Activated T-cell treated with anti-CD3 and anti-CD28 coated beads for 1 hour (primary cell): ENCODE data around the gene RANBP3.
"Not testable (repeated sequence)": the region's sequence is repeated elsewhere in the genome, so short reads cannot be mapped to it uniquely, and the experiment has no call there.

Experiments
- DNase-seq: peaks from one replicate; pipeline ENCODE4 v3.0.0-alpha.2; 2020; ENCODE audit warnings: low read depth

RANBP3 gene

DNA sequence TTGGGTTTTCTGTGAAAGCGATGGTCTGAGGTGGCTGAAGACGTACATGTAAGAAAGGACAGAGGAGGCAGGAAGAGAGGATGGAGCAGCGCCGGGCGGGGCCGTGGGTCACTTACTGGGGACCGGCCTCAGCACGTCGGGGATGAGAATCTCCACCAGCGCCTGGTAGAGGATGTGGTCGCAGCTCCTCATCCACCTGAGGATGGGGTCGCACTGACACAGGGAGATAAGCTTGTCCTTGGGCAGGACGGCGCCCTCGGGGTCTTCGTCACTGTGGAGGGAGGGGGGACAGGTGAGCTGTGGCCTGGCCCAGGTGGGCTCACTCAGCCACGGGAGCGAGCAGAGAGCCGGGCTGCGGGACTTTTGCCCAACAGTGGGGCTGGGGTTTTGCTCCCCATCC is 29.0 kb upstream of the RANBP3 start:
- no peak for DNase-seq

DNA sequence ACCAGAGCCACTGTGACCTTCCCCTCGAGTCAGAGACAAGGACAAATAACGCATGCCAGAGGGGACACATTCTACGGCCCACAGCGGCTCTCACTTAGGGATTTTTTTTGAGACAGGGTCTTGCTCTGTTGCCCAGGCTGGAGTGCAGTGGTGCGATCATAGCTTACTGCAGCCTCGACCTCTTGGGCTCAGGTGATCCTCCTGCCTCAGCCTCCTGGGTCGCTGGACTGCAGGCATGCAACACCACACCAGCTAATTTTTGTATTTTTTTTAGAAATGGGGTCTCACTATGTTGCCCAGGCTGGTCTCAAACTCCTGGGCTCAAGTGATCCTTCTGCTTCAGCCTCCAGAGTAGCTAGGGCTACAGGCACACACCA is 28.1 kb upstream of the RANBP3 start:
- DNase-seq: not testable (repeated sequence)

DNA sequence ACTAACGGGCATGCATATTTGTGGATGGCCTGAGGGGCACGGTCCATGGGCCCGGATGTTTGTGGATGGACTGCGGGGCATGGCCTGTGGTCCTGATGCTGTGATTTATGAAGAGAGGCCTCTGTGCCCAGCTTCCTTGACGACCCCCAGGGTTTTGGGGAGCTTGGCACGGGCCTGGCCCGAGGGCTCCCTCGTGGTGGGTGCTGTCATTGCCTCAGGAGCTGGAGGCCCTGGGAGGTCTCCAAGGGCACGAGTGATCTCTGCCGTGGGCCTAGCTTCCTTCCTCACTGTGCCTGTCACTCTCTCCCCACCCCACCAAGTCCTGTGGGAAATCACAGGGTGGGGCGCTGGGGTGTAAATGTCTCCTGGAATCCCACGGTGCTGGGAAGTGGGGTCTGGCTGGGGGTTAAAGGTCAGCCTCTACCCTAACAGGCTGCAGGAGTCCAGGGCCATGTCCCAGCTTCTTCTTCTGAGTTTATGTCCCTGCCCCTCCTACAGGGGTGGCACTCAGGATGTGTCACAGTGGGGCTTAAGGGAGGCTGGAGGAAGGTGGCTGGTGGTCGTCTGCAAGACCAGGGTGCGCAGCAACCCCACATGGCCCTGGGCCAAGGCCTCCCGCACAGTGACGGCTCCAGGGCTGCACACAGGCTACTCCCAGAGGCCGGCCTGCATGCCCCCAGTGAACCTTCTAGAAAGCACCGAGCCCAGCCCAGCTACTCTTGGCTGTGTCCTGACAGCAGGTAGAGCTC is 27.6 kb upstream of the RANBP3 start:
- DNase-seq: no peak

DNA sequence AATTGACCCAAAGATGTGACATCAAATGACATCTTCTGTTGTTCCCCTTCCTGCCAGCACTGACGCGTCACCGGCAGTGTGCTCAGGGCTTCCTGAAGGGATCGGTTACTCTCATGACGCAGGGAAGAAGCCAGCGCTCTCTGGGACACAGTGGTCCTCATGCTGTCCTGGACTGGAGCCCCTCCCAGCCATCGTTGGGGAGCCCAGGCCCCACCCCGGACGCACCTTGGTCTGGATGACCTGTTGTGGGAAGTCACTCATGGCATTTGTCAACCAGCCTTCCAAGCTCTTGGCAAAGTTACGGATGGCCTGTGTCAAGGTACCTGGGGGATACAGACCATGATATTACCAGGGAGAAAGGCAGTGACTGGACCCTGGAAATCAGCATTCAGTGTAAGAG is 26.0 kb upstream of the RANBP3 start:
- DNase-seq: no peak

DNA sequence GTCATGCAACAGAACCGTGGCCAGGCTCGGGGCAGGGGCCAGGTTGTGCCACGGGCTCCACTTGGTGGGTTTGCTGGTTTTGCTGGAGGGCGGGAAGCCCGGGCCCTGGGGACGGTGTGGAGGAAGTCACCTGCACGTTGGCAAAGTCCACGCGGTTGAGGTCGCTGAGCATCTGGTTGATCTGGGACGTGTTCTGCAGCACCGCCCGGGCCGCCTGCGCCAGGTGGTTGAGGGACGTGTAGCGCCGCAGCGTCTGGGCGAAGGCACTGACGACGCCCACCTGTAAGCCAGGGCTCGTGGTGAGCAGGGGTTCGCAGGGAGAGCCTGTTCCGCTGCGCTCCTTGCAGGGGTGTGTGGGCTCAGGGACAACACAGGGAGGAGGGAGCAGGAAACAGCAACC is 24.7 kb upstream of the RANBP3 start:
- DNase-seq: no peak

GRCh38 chr19:6000228-6000847 is 22.4 kb upstream of the RANBP3 start:
- DNase-seq: no peak

GRCh38 chr19:5999693-6000092 is 21.8 kb upstream of the RANBP3 start:
- no peak for DNase-seq

DNA sequence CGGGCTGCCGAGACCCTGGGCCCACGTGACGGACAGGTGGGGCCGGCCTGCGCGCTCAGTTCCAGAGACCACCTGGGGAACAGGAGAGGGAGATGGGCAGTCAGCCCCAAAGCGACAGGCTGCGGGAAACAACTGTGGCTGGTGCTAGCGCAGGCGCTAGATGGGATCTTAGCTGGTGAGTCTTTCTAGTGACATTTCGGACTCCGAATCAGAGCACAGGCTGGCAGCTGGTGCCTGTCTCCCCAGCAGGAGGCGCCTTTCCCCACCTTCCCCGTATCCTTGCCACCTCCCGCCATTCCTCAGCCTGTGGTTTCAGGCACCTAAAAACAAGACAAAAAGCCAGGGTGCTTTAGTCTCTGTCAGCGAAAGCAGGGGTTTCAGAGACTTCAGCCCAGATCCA is 19.4 kb upstream of the RANBP3 start:
- DNase-seq: no peak

DNA sequence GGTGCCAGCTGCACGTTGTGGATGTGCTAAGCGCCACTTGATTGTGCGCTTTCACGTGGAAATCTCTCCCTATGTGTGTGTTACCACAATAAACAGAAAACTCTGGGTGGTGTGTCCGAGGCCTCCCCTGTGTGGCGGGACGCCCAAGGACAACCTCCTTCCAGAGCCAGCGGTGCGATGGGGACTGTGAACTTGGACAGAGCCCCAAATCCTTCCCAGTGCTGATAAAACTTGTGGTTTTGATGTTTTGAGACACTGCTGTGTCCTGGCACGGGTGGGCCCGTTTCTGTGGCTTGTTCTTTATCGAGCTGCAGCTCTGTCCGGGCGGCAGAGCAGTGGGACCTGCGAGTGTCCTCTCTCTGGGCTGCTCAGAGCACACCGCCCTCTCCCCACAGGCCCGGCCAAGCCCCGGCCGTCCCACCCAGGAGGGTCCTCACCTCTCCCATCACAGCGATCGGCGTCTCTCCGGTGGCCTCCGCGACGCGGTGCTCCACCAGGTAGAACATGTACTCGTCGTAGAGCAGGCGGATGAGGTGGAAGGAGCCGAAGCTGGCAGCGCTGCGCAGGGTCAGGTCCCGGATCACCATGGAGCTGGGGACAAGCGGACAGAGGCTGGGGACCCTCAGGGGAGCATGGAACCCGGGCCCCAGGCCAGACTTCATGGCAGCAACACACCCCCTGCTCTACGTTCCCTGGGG is 18.8 kb upstream of the RANBP3 start:
- no peak for DNase-seq

- no peak for DNase-seq
These were observed 18.2 kb upstream of the RANBP3 start for GRCh38 chr19:5996102-5996501.

DNA sequence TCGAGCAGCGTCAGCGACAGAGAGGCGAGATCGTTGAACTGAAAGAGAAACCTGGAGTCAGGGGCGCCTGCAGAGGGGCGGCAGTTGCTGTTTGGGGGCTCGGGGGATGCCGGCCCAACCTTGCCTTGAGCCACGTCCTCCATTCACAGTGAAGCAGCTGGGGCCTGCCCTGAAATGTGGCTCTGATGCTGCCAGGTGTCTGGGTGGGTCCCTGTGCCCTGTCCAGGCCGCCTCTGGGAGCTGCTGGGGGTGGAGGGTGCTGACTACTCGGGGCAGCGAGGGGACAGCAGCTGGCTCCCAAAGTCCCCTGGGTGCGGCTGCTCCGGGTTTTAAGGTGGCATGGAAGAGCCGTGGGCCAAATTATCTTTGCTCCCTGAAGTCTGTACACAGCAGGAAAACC is 17.7 kb upstream of the RANBP3 start:
- DNase-seq: no peak

GRCh38 chr19:5994405-5995165 is 16.6 kb upstream of the RANBP3 start:
- DNase-seq: no peak

DNA sequence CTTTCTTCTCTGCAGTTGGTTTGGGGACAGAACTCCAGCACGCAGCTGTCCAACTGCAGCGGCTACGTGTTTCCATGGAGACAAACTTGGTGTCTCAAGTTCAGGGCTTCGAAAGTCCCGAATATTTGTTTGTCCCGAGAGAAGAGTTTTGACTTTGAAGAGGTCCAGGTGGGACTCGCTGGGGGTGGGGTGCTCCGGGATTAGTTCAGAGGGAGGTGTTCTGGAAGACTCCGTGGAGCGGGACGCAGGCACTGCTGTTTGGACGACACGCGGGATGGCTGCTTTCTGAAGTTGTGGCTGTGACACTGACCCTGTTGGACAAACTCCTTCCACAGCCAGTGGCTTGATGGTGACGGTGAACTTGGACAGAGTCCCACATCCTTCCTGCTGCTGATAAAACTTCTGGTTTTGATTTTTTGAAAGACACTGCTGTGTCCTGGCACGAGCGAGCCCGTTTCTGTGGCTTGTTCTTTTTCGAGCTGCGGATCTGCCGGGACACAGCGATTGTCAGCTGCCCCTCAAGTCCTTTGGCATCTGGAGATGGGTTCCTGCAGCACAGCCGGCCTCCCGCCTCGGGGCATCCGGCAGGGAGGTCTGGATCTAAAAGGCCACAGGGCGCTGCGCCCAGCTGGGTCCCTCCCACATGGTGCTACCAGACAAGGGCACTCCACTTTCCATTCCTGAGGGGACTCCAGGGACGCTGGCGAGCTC is 15.9 kb upstream of the RANBP3 start:
- no peak for DNase-seq

- no peak for DNase-seq
These were observed 15.3 kb upstream of the RANBP3 start for GRCh38 chr19:5993201-5993600.

GRCh38 chr19:5992756-5993155 is 14.8 kb upstream of the RANBP3 start:
- no peak for DNase-seq

DNA sequence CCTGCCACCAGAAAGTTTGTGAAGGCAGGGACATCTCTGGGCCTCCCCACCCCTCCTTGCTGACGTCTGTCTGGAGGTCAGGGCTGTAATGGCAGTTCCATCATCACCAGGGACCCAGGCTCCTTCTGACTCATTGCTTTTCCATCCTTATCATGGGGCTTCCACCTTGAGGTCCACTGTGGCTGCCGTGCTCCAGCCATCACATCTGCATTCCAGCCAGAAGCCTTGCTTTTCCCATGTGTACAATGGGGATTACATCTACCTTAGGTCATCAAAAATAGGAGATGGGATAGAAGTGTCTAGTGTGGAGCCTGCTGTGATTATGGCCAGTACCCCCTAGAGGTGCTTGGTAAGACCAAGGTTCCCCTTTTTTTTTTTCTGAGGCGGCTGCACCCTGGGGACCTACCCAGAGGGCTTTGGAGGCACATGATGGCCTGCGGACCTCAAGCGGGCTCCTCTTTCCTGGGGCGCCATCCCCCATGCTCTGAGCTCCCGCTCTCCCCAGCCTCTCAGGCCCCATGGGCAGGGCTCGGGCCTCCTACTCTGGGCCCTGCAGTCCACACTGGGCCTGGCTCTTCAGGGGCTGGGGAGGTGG is 13.4 kb upstream of the RANBP3 start:
- DNase-seq: no peak

- no peak for DNase-seq
These were observed 12.4 kb upstream of the RANBP3 start for GRCh38 chr19:5990289-5990797.

- no peak for DNase-seq
These were observed 11.6 kb upstream of the RANBP3 start for GRCh38 chr19:5989388-5990074.

DNA sequence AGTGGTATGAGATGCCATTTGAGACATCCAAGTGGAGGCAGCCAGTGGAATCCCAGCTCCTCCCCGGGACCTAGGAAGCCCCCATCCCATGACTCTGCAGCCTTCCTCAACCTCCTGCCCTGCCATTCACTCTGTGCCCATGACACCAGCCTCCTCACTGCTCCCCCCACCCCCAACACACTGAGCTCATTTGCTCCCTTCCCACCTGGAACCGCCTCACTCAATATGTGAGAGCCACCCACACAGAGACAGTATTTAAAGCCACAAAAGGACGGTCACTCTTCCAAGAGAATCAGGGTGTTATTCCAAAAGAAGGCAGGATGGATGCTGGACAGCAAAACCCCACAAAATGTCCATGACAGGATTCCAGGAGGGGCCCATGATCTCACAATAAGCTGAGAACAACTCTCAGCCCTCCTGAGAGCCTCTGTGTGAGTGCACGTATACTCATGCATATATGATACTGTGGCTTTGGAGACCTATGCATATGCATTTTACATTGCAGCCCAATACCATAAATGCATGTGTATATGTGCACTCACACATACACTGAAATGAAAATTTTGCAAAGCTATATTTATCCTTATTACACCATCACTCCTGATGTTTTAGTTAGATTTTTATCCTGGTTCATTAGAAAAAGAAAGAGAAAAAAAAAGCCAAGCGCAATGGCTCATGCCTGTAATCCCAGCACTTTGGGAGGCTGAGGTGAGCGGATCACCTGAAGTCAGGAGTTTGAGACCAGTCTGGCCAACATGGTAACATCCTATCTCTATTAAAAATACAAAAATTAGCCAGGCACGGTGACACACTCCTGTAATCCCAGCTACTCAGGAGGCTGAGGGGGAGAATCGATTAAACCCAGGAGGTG is 10.8 kb upstream of the RANBP3 start:
- no peak for DNase-seq
